Keratinocyte (primary cell): ENCODE data around the gene IL17REL. TPM values are rescaled to one million over a fixed set of nuclear protein-coding genes. Genes with fewer than 3 reads are reported as not detected.
A peak's percentile ranks its signal among the peaks of the same experiment; 100 is the strongest.

Experiments
- DNase-seq: peaks from one replicate; pipeline ENCODE4 v3.0.0-alpha.2; 2011; ENCODE audit warnings: low read depth, missing footprints, low spot score
- FAIRE-seq: peaks from 2 replicates; lab custom pipeline; 2011; peaks lifted over from hg19 to GRCh38; lab: Jason Lieb, UNC
- H2AFZ ChIP-seq: 2 replicates; pipeline ENCODE4 v1.6.0; 2012; ENCODE audit warnings: low read length, control low read depth, inconsistent platforms; ENCODE audit not compliant: control insufficient read depth
- H3K27ac ChIP-seq: 2 replicates; pipeline ENCODE4 v1.5.1; 2011; ENCODE audit warnings: low read length; ENCODE audit not compliant: control insufficient read depth, insufficient read depth
- H3K27me3 ChIP-seq: 3 replicates; pipeline ENCODE4 v1.6.0; 2011; ENCODE audit warnings: low read length; ENCODE audit not compliant: control insufficient read depth, insufficient read depth; ENCODE audit errors: extremely low read depth
- H3K36me3 ChIP-seq, 2 experiments: 2 replicates in 1 of 2; 3 replicates in 1 of 2; pipeline ENCODE4 v1.5.1; 2011; ENCODE audit warnings: low read length in 2 of 2, mild to moderate bottlenecking in 1 of 2; ENCODE audit not compliant: control insufficient read depth in 2 of 2, insufficient read depth in 2 of 2; ENCODE audit errors: extremely low read depth in 1 of 2
- H3K4me1 ChIP-seq: 3 replicates; pipeline ENCODE4 v1.5.1; 2011; ENCODE audit warnings: low read length; ENCODE audit not compliant: control insufficient read depth, insufficient read depth; ENCODE audit errors: extremely low read depth
- H3K4me2 ChIP-seq: 3 replicates; pipeline ENCODE4 v1.6.0; 2011; ENCODE audit warnings: low read depth, low read length; ENCODE audit not compliant: control insufficient read depth, insufficient read depth; ENCODE audit errors: extremely low read depth
- H3K4me3 ChIP-seq, 3 experiments: fragments of 200-600 bp in 1 of 3; sonication (generic) in 1 of 3; 2 replicates in 2 of 3; 3 replicates in 1 of 3; pipeline ENCODE4 v1.5.1; 2011 to 2016; ENCODE audit warnings: low read length in 3 of 3, mild to moderate bottlenecking in 3 of 3, control low read depth in 2 of 3, inconsistent platforms in 1 of 3, low read depth in 1 of 3, mixed read lengths in 1 of 3, mixed run types in 1 of 3, moderate library complexity in 1 of 3; ENCODE audit not compliant: control insufficient read depth in 2 of 3, insufficient read depth in 2 of 3; ENCODE audit errors: extremely low read depth in 1 of 3
- H3K79me2 ChIP-seq: 2 replicates; pipeline ENCODE4 v1.6.0; 2012; ENCODE audit warnings: low read length; ENCODE audit not compliant: control insufficient read depth, insufficient read depth
- H3K9ac ChIP-seq: 3 replicates; pipeline ENCODE4 v1.6.0; 2011; ENCODE audit warnings: low read length; ENCODE audit not compliant: control insufficient read depth, insufficient read depth; ENCODE audit errors: extremely low read depth
- H3K9me1 ChIP-seq: 3 replicates; pipeline ENCODE4 v1.6.0; 2011; ENCODE audit warnings: low read length; ENCODE audit not compliant: control insufficient read depth, insufficient read depth; ENCODE audit errors: extremely low read depth
- H3K9me3 ChIP-seq: 2 replicates; pipeline ENCODE4 v1.5.1; 2012; ENCODE audit warnings: low read depth, low read length; ENCODE audit not compliant: control insufficient read depth
- H4K20me1 ChIP-seq: 3 replicates; pipeline ENCODE4 v1.6.0; 2011; ENCODE audit warnings: low read length; ENCODE audit not compliant: control insufficient read depth, insufficient read depth; ENCODE audit errors: extremely low read depth
- EZH2 ChIP-seq: IDR thresholded peaks from one replicate; pipeline ENCODE4 v1.6.1; 2012; ENCODE audit warnings: inconsistent platforms, mild to moderate bottlenecking, low read length, moderate library complexity
- dilution Hi-C: fragments of 300-500 bp; cut with MboI; formaldehyde crosslinking; loops from one replicate; pipeline ENCODE4 v1.7.0; 2020; ENCODE audit warnings: low sequenced_read_pairs; ENCODE audit not compliant: extremely low pct_ligation_motif_present
- polyA plus RNA-seq, 5 experiments: library from polyadenylated mRNA; depleted of rRNA in 3 of 5; stranded (reverse) in 3 of 5; stranded (forward) in 1 of 5; unstranded in 1 of 5; fragments of >200 nt; gene quantifications; 1 replicate in 1 of 5; 2 replicates in 3 of 5; 3 replicates in 1 of 5; pipeline versions ENCODE4 v1.2.1 to v1.2.3, GENCODE V29; 2011 to 2012; ENCODE audit warnings: missing spikeins in 2 of 5, low read depth in 1 of 5, low replicate concordance in 1 of 5
- TF ChIP-seq, protein P1 (sequence below), 3 experiments: IDR thresholded peaks in 1 of 3; conservative IDR thresholded peaks in 1 of 3; optimal IDR thresholded peaks in 1 of 3; 2 replicates in 2 of 3; 3 replicates in 1 of 3; pipeline versions ENCODE3 to v1.5.1; 2011; ENCODE audit warnings: low read length in 3 of 3, mild to moderate bottlenecking in 3 of 3, moderate library complexity in 2 of 3, control low read depth in 1 of 3, inconsistent platforms in 1 of 3; ENCODE audit not compliant: insufficient read depth in 2 of 3; ENCODE audit errors: extremely low read depth in 1 of 3

IL17REL gene
- polyA plus RNA-seq, 1 donor (not counting 4 experiments of a cell fraction or from before 2014, with no cell fraction given), result not detected

DNA sequence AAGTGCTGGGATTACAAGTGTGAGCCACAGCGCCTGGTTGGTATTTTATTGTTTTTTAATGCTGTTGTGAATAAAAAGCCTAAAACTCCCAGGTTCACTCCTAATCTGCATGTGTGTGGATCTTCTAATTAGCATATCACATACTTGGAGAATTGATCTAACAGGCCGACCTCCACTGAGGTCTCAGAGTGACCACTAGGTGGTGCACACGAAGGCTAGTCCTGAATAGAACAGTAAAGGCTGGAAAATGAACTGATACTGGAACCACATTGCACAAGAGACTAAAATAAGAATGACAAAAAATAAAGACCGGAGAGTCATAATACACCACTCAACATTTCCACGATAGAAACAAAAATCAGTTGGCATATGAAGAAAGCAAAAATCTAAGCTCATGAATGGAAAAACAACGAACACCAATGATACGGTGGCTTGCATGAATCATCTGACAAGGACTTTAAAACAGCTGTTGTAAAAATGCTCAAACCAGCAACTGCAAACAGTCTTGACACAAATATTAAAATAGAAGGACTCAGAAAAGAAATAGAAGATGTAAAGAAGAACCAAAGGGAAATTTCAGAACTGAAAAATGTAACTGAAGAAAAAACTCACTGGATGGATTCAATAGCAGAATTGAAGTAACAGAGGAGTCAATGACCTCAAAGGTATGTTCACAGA, 32.8 kb downstream of the IL17REL start:
- Histone ChIP-seq H2AFZ (no peak overlapping the region), H3K27ac (no peak overlapping the region), H3K9me1 (no peaks in the 10 kb centered on the region), H3K4me1 (peaks cover 3% of the 10 kb centered on the region), H3K4me2 (no peak overlapping the region), H3K27me3 (peaks cover 20% of the 10 kb centered on the region), H3K9ac (no peak overlapping the region), H3K4me3 (no peak overlapping the region), H3K79me2 (no peaks in the 10 kb centered on the region), H3K36me3 (no peaks in the 10 kb centered on the region), H3K9me3 (no peaks in the 10 kb centered on the region), H4K20me1 (no peaks in the 10 kb centered on the region)
- TF ChIP-seq, protein P1, sequence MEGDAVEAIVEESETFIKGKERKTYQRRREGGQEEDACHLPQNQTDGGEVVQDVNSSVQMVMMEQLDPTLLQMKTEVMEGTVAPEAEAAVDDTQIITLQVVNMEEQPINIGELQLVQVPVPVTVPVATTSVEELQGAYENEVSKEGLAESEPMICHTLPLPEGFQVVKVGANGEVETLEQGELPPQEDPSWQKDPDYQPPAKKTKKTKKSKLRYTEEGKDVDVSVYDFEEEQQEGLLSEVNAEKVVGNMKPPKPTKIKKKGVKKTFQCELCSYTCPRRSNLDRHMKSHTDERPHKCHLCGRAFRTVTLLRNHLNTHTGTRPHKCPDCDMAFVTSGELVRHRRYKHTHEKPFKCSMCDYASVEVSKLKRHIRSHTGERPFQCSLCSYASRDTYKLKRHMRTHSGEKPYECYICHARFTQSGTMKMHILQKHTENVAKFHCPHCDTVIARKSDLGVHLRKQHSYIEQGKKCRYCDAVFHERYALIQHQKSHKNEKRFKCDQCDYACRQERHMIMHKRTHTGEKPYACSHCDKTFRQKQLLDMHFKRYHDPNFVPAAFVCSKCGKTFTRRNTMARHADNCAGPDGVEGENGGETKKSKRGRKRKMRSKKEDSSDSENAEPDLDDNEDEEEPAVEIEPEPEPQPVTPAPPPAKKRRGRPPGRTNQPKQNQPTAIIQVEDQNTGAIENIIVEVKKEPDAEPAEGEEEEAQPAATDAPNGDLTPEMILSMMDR (optimal IDR thresholded peaks at IDR 0.05 in 1 of 3, IDR thresholded peaks at IDR 0.05 in 1 of 3, conservative IDR thresholded peaks at IDR 0.05 in 1 of 3; ENCODE audit: extremely low read depth in 1 of 3, insufficient read depth in 2 of 3, low read length in 3 of 3), result peak; percentile 65 to 72 (median 65)
- no peak for TF ChIP-seq EZH2
- FAIRE-seq (peak; percentile 73), DNase-seq (no peak)
- dilution Hi-C loops, result no loop called here

DNA sequence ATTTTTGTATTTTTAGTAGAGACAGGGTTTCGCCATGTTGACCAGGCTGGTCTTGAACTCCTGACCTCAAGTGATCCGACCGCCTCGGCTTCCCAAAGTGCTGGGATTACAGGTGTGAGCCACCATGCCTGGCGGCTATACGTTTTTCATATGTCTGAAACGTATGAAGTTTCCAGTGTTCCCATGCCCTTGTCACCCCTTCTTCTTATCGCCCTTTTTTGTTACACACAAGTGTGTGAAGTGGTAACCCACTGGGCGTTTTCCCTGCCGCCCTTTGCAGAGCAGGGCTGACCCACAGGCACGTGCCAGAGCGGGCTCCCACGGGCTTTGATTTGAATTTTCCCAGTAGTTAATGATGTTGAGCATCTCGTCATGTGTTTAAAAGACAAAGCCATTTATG, 35.0 kb downstream of the IL17REL start:
- dilution Hi-C loops, result no loop called here
- no peak overlapping the region for H2AFZ ChIP-seq
- no peaks in the 10 kb centered on the region for H3K79me2 ChIP-seq
- H3K36me3 ChIP-seq, result no peaks in the 10 kb centered on the region
- H3K27me3 ChIP-seq, result peaks cover 2% of the 10 kb centered on the region
- H3K4me1 ChIP-seq, result peaks cover 3% of the 10 kb centered on the region
- TF ChIP-seq, protein P1 (optimal IDR thresholded peaks at IDR 0.05 in 1 of 3, IDR thresholded peaks at IDR 0.05 in 1 of 3, conservative IDR thresholded peaks at IDR 0.05 in 1 of 3; ENCODE audit: extremely low read depth in 1 of 3, insufficient read depth in 2 of 3, low read length in 3 of 3), result no peak
- TF ChIP-seq EZH2, result no peak
- no peak overlapping the region for H3K4me2 ChIP-seq
- no peak overlapping the region for H3K9ac ChIP-seq
- H3K27ac ChIP-seq, result no peak overlapping the region
- H4K20me1 ChIP-seq, result no peaks in the 10 kb centered on the region
- no peaks in the 10 kb centered on the region for H3K9me3 ChIP-seq
- H3K9me1 ChIP-seq, result no peaks in the 10 kb centered on the region
- FAIRE-seq (no peak), DNase-seq (no peak)
- no peak overlapping the region for H3K4me3 ChIP-seq
